Astrocyte of the spinal cord (primary cell): Measurements from ENCODE around the gene FBXO21.

Source experiments
- DNase-seq: peaks from one replicate; pipeline ENCODE4 v3.0.0; 2011; ENCODE audit warnings: low read depth, low spot score
- H3K4me3 ChIP-seq: 2 replicates; pipeline ENCODE4 v1.5.1; 2011; ENCODE audit warnings: low read depth, mild to moderate bottlenecking, low read length, moderate library complexity
- in situ Hi-C: cut with HindIII; loops from 2 replicates; pipeline ENCODE4 v1.10.0; 2017; ENCODE audit warnings: low sequenced_read_pairs
- TF ChIP-seq, protein P1 (sequence below): IDR thresholded peaks from 2 replicates; pipeline ENCODE4 v1.5.1; 2012; ENCODE audit warnings: low read depth, mild to moderate bottlenecking, low read length, inconsistent platforms

The FBXO21 gene

DNA sequence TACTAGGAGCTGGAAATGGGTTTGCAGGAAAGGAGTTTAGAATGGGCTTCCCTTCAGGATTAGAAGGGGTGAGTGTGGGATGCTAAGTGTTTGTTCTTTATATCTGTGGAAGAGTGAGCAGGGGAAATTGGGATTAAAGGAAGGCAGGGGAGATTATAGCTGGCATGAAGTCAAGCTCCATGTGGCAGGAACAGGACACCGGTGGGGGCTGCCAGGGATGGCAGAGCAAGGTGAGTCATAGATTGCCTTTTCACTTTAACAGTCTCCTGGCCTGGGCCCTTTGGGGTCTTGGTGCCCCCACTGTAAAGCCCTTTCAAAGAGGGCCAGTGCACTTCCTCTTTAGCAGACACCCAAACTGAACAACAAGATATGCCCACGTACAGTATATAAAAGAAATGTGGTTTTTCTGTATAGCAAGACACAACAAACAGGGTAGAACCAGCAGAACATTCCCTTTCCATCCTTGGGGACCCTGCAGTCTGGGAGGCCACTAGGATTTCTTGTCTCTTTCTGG, 23.1 kb upstream of the FBXO21 start:
- in situ Hi-C loops: no loop called here
- no peak for DNase-seq
- no peak overlapping the region for H3K4me3 ChIP-seq

GRCh38 chr12:117212563-117213190, 22.4 kb upstream of the FBXO21 start:
- in situ Hi-C loops: no loop called here
- H3K4me3 ChIP-seq: no peak overlapping the region
- peak; percentile 69 for DNase-seq
- TF ChIP-seq, protein P1, sequence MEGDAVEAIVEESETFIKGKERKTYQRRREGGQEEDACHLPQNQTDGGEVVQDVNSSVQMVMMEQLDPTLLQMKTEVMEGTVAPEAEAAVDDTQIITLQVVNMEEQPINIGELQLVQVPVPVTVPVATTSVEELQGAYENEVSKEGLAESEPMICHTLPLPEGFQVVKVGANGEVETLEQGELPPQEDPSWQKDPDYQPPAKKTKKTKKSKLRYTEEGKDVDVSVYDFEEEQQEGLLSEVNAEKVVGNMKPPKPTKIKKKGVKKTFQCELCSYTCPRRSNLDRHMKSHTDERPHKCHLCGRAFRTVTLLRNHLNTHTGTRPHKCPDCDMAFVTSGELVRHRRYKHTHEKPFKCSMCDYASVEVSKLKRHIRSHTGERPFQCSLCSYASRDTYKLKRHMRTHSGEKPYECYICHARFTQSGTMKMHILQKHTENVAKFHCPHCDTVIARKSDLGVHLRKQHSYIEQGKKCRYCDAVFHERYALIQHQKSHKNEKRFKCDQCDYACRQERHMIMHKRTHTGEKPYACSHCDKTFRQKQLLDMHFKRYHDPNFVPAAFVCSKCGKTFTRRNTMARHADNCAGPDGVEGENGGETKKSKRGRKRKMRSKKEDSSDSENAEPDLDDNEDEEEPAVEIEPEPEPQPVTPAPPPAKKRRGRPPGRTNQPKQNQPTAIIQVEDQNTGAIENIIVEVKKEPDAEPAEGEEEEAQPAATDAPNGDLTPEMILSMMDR: peak; percentile 93

More for the DNA sequence above, 23.1 kb upstream of the FBXO21 start:
- TF ChIP-seq, protein P1: no peak

DNA sequence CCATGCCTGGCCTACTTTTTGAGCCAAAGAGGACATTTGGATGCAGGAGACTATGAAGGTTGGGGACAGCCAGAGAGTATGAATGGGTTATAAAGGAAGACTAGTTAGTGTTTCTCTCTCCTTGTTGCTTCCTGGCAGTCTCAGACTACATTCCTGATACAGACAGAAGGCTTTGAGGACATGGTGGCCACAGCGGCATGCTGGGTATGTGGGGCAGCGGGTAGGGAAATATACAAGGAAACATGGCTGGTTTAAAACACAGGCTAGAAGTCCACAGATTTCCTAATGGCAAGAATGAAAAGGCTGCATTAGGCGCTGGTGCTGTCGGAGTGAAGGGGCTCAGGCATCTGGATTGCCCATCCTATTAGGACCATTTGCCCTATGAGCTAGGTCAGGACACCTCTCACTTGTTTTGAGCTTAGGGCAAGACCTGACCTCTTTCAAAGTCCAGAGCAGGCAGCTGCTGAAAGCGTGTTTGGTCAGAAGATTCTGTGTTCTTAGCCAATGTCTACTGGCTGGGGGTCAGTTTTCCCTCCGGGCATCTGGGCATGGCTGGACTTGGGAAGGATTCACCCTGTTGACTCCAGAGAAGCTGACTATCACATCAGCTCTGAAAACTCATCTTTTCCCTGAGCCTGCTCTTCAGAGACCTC, 20.1 kb upstream of the FBXO21 start:
- DNase-seq: no peak
- H3K4me3 ChIP-seq: no peak overlapping the region
- in situ Hi-C loops: no loop called here
- TF ChIP-seq, protein P1: no peak

DNA sequence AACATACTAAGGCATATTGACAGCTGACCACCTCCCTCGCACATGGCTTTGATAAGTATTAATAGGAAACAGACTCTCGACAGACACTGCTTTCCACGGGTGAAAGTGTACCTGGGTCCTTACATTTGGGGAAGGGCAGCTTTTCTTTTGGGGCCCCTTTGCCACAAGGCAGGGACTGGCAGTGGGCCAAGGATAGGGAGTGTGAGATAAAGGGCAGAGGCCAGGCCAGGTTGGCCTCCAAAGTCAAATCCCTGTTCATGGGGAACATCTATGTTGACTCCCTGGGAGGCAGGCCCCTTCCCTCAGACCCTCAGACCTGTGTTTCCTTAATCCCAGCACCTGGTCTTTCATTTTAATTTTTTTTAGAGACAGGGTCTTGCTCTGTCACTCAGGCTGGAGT, 19.4 kb upstream of the FBXO21 start:
- TF ChIP-seq, protein P1: no peak
- in situ Hi-C loops: no loop called here
- H3K4me3 ChIP-seq: no peak overlapping the region
- DNase-seq: no peak

DNA sequence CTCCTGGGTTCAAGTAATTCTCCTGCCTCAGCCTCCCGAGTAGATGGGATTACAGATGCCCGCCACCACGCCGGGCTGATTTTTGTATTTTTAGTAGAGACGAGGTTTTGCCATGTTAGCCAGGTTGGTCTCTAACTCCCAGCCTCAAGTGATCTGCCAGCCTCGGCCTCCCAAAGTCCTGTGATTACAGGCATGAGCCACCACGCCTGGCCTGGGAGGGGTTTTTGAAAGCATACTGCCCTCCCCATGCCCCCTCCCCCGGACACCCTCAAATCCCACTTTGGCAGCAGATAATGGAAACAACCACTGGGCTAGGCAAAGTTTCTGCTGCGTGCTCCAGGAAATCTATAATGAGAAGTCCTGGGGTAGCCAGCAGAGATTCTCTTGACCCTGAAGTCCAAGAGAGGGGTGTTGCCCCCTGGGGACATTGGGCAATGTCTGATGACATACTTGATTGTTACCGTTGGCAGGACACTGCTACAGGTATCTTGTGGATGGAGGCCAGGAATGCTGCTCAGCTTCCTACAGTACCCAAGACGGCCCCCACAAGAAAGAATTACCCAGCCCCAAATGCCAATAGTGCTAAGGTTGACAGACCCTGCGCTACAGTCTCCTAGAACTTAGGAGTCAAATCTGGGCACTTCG, 18.7 kb upstream of the FBXO21 start:
- in situ Hi-C loops: no loop called here
- no peak overlapping the region for H3K4me3 ChIP-seq
- TF ChIP-seq, protein P1: no peak
- DNase-seq: no peak

GRCh38 chr12:117208206-117208605, 17.9 kb upstream of the FBXO21 start:
- TF ChIP-seq, protein P1: no peak

More at GRCh38 chr12:117208206-117208605, 17.9 kb upstream of the FBXO21 start:
- no peak overlapping the region for H3K4me3 ChIP-seq
- in situ Hi-C loops: no loop called here
- DNase-seq: no peak
